Tibial nerve (tissue), 4 donors: ENCODE results near the gene B3GNT8. TPM values are rescaled to one million over a fixed set of nuclear protein-coding genes. Genes with fewer than 3 reads are reported as not detected.
"Not testable (repeated sequence)": the region's sequence is repeated elsewhere in the genome, so short reads cannot be mapped to it uniquely, and the experiment has no call there.

Source experiments
- DNase-seq, 2 donors: peaks; one replicate each; pipeline ENCODE4 v3.0.0-alpha.2; 2019; ENCODE audit warnings: low spot score in 2 of 2
- H3K27ac ChIP-seq, 4 donors: fragments of 200-600 bp; sonication (generic) in 3 of 4; one replicate each; pipeline ENCODE4 v1.5.1; 2017 to 2019; ENCODE audit warnings: mild to moderate bottlenecking in 1 of 4
- H3K27me3 ChIP-seq, 2 donors: fragments of 200-600 bp; sonication (generic) in 1 of 2; one replicate each; pipeline versions ENCODE4 v1.5.1 to v1.6.0; 2017 to 2019
- H3K36me3 ChIP-seq, 3 donors: fragments of 200-600 bp; sonication (generic); one replicate each; pipeline ENCODE4 v1.5.1; 2018 to 2019
- H3K4me1 ChIP-seq, 4 donors: fragments of 200-600 bp; sonication (generic) in 3 of 4; one replicate each; pipeline ENCODE4 v1.5.1; 2017 to 2019
- H3K4me3 ChIP-seq, 4 donors: fragments of 200-600 bp; sonication (generic) in 3 of 4; one replicate each; pipeline ENCODE4 v1.5.1; 2017 to 2019; ENCODE audit warnings: mild to moderate bottlenecking in 1 of 4, moderate library complexity in 1 of 4
- H3K9me3 ChIP-seq, 4 donors: fragments of 200-600 bp; sonication (generic) in 3 of 4; one replicate each; pipeline ENCODE4 v1.5.1; 2017 to 2019
- EP300 ChIP-seq, 2 donors: sonication (generic); formaldehyde crosslinking; IDR thresholded peaks; one replicate each; pipeline ENCODE4 v1.6.1; 2017; ENCODE audit warnings: antibody characterized with exemption in 2 of 2, mild to moderate bottlenecking in 1 of 2
- POLR2A ChIP-seq, 2 donors: fragments of 450-650 bp; IDR thresholded peaks; one replicate each; pipeline ENCODE4 v1.6.1; 2017; ENCODE audit warnings: antibody characterized with exemption in 2 of 2, mild to moderate bottlenecking in 2 of 2, moderate library complexity in 2 of 2
- WGBS, 2 donors: methylation state at CpG; one replicate each; pipeline ENCODE4 v1.1.5; 2018; 5-methylcytosine and 5-hydroxymethylcytosine counted together
- total RNA-seq, 4 donors: library from RNA; depleted of rRNA; stranded (reverse); fragments of >200 nt; gene quantifications; one replicate each; pipeline ENCODE4 v1.1.0, GENCODE V29; 2016
- TF ChIP-seq, protein P1 (sequence below), 5 experiments: fragments of 200-600 bp in 3 of 5; fragments of 450-650 bp in 2 of 5; sonication (generic) in 3 of 5; IDR thresholded peaks; one replicate each; pipeline ENCODE4 v1.5.1; 2016 to 2019; ENCODE audit warnings: antibody characterized with exemption in 5 of 5, mild to moderate bottlenecking in 3 of 5, moderate library complexity in 2 of 5

B3GNT8 gene, protein sequence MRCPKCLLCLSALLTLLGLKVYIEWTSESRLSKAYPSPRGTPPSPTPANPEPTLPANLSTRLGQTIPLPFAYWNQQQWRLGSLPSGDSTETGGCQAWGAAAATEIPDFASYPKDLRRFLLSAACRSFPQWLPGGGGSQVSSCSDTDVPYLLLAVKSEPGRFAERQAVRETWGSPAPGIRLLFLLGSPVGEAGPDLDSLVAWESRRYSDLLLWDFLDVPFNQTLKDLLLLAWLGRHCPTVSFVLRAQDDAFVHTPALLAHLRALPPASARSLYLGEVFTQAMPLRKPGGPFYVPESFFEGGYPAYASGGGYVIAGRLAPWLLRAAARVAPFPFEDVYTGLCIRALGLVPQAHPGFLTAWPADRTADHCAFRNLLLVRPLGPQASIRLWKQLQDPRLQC
- 1 to 10 TPM; 3.8 to 9.0 (median 5.7) TPM for total RNA-seq

DNA sequence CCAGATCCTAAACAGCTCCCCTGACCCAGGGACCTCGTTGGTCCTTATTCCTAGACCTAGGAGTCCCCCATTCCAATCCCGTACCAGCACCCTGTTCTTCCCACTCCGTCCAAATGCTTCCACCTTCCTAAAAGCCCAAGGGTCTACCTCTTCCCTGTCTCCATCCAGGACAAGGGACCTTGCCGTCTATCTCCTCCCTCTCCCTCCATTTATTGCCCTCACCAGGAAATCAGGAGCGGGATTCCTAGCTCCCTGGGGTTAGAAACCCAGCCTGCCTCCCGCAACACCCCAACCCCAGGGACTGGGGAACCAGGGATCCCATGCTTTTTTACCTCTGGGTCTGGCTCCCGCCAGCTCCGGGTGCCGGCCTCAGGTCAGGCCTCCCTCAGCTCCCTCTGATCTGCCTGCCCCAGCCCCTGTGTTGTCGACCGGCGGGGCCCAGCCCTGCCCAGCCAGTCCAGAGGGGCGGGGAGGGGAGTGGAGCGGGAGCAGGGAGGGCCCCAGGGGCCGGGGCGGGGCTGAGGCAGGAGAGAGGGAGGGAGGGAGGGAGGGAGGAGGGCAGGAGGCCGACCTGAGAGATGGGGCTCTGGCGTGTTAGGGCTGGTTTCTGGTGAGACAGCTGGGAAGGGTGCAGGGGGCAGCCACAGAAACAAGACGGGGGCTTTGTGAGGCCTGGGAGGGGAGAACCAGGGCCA, at the start of gene B3GNT8:
Gene B3GNT8 (minus strand): TSS at position 423 of the 695 bp plus-strand sequence. CDS start 596 bp downstream, outside the sequence.
- Histone ChIP-seq H3K27ac (peak within 1 kb of the TSS; percentile 61 to 93 (median 90)), H3K4me1 (peaks cover 0 to 50% (median 11%) of the 10 kb centered on the region in 4 donors), H3K36me3 (peaks cover 0 to 76% (median 21%) of the 10 kb centered on the region in 3 donors), H3K9me3 (no peaks in the 10 kb centered on the region), H3K27me3 (no peaks in the 10 kb centered on the region), H3K4me3 (peak within 1 kb of the TSS; percentile 36 to 61 (median 52))
- DNase-seq = peak; percentile 71 to 82
- 10 to 22% methylated on average over 16 to 17 of the region's 19 CpGs for WGBS, 2 donors
- TF ChIP-seq, protein P1, sequence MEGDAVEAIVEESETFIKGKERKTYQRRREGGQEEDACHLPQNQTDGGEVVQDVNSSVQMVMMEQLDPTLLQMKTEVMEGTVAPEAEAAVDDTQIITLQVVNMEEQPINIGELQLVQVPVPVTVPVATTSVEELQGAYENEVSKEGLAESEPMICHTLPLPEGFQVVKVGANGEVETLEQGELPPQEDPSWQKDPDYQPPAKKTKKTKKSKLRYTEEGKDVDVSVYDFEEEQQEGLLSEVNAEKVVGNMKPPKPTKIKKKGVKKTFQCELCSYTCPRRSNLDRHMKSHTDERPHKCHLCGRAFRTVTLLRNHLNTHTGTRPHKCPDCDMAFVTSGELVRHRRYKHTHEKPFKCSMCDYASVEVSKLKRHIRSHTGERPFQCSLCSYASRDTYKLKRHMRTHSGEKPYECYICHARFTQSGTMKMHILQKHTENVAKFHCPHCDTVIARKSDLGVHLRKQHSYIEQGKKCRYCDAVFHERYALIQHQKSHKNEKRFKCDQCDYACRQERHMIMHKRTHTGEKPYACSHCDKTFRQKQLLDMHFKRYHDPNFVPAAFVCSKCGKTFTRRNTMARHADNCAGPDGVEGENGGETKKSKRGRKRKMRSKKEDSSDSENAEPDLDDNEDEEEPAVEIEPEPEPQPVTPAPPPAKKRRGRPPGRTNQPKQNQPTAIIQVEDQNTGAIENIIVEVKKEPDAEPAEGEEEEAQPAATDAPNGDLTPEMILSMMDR (IDR thresholded peaks at IDR 0.05) = no peak
- TF ChIP-seq POLR2A (IDR thresholded peaks at IDR 0.05) = peak; percentile 22 to 44
- TF ChIP-seq EP300 (IDR thresholded peaks at IDR 0.05) = peak in 1 of 2 donors; percentile 78

GRCh38 chr19:41476583-41476982, 49.4 kb upstream of the B3GNT8 start:
- Histone ChIP-seq H3K27me3 (no peaks in the 10 kb centered on the region), H3K36me3 (no peaks in the 10 kb centered on the region), H3K4me3 (no peak overlapping the region), H3K27ac (no peak overlapping the region), H3K9me3 (no peaks in the 10 kb centered on the region), H3K4me1 (no peaks in the 10 kb centered on the region)
- DNase-seq = no peak
- TF ChIP-seq, protein P1 (IDR thresholded peaks at IDR 0.05) = no peak
- TF ChIP-seq POLR2A (IDR thresholded peaks at IDR 0.05) = no peak
- no peak for TF ChIP-seq EP300 (IDR thresholded peaks at IDR 0.05)

- WGBS, 2 donors = 77 to 83% methylated on average over 22 of the region's 22 CpGs
- H3K27me3 ChIP-seq = peaks cover 0 to 51% of the 10 kb centered on the region in 2 donors
- not testable (repeated sequence) for H3K36me3 ChIP-seq, DNase-seq, H3K27ac ChIP-seq, H3K9me3 ChIP-seq, H3K4me3 ChIP-seq, H3K4me1 ChIP-seq
These were observed 36.4 kb upstream of the B3GNT8 start for GRCh38 chr19:41463257-41464256.

GRCh38 chr19:41462497-41462896, 35.3 kb upstream of the B3GNT8 start:
- Histone ChIP-seq H3K4me1 (no peaks in the 10 kb centered on the region), H3K4me3 (no peak overlapping the region), H3K27ac (no peak overlapping the region), H3K27me3 (peaks cover 0 to 44% of the 10 kb centered on the region in 2 donors), H3K9me3 (peaks cover 0 to 7% (median 0%) of the 10 kb centered on the region in 4 donors), H3K36me3 (no peaks in the 10 kb centered on the region)
- TF ChIP-seq, protein P1 (IDR thresholded peaks at IDR 0.05) = no peak
- TF ChIP-seq EP300 (IDR thresholded peaks at IDR 0.05) (no peak), POLR2A (IDR thresholded peaks at IDR 0.05) (no peak)
- WGBS, 2 donors = 54 to 63% methylated on average over 6 of the region's 6 CpGs
- no peak for DNase-seq

- Histone ChIP-seq H3K4me1 (peaks cover 0 to 13% (median 0%) of the 10 kb centered on the region in 4 donors), H3K4me3 (no peak overlapping the region), H3K27me3 (peaks cover 0 to 21% of the 10 kb centered on the region in 2 donors), H3K9me3 (peaks cover 0 to under 1% (median 0%) of the 10 kb centered on the region in 4 donors), H3K36me3 (no peaks in the 10 kb centered on the region), H3K27ac (no peak overlapping the region)
- no peak for DNase-seq
- 26% methylated on average over 1 of the region's 1 CpG for WGBS, 2 donors
- TF ChIP-seq, protein P1 (IDR thresholded peaks at IDR 0.05) = no peak
These were observed 30.1 kb upstream of the B3GNT8 start for GRCh38 chr19:41457241-41457640.
